Stimulated activated CD8-positive, alpha-beta memory T cell treated with anti-CD3 and anti-CD28 coated beads, Interleukin-15, amount 100 ng/mL, for 4 hours (primary cell): ENCODE measurements around the gene LYRM2.

ENCODE experiments used
- DNase-seq, 2 donors: peaks; one replicate each; pipeline ENCODE4 v3.0.0-alpha.2; 2020; ENCODE audit warnings: low read depth in 2 of 2

The LYRM2 gene

GRCh38 chr6:89555806-89556205, 82.7 kb downstream of the LYRM2 start:
- no peak for DNase-seq

DNA sequence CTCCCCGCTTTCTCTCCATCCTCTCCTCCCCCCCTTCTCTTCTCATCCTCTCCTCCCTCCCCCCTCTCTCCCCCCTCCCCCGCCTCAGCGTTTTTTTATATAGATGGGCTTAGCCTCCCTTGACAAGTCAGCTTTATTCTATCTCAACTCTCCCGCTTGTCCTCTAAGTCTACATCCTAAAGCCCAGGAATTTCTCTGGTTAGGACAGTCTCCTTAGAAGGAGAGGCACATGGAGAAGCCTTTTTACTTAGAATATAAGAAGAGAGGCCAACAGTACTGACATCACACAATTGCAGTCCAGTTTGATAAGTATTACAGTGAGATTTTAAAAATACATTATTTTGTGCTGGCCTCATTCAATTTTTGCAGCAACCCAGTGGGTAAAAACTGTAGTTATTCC, 83.5 kb downstream of the LYRM2 start:
- no peak for DNase-seq

DNA sequence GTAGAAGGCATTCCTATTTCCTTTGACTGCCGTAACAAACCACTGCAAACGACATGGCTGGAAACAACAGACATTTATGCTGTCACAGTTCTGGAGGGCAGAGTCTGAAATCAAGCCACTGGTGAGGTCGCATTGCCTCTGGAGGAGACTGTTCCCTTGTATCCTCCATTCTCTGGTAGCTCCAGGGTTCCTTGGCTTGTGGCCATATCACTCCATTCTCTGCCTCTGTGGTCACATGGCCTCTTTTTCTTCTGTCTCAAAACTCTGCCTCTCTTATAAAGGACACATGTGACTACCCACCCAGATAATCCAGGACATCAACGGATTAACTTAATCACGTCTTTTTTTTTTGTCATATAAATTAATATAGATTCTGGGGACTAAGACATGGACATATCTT, 84.4 kb downstream of the LYRM2 start:
- no peak for DNase-seq

DNA sequence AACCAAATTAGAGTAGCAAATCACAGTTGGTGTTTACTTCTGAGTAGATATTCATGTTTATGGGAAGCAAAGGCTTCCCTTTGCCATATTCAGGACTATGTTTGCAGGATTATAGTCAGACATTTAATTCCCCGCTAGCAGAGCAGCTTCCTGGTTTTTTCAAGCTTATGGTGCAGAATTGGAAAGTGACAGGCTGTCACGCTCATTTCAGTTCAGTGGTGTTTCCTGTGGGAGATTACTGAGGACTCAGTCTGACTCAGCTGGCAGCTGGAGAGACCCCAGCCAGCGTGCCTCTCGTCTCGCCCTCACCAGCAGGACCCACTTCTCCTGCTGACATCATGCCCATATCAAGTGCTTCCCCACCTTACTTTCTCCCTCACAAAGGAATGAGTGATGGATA, 85.1 kb downstream of the LYRM2 start:
- DNase-seq = no peak

DNA sequence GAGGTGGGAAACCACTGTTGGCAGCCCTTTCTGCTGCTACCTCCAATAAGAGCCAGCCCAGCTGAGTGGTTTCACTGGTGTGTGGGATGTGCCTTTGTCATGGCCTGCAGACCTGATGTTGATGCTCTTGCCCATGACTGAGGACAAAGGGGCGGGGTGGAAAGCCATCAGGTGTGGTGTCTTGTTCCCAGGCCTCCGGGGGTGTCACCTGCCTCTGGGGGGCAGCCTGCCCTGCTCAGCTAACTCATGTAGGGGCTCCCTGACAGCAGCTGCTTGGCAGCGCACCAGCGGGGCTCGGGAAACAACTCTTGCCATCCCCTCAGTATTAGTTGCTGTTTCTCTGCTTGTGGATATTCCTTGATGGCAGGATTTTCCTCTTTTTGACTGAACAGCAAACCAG, 91.3 kb downstream of the LYRM2 start:
- DNase-seq = no peak

- DNase-seq = no peak
These were observed 95.7 kb downstream of the LYRM2 start for GRCh38 chr6:89542866-89543265.

DNA sequence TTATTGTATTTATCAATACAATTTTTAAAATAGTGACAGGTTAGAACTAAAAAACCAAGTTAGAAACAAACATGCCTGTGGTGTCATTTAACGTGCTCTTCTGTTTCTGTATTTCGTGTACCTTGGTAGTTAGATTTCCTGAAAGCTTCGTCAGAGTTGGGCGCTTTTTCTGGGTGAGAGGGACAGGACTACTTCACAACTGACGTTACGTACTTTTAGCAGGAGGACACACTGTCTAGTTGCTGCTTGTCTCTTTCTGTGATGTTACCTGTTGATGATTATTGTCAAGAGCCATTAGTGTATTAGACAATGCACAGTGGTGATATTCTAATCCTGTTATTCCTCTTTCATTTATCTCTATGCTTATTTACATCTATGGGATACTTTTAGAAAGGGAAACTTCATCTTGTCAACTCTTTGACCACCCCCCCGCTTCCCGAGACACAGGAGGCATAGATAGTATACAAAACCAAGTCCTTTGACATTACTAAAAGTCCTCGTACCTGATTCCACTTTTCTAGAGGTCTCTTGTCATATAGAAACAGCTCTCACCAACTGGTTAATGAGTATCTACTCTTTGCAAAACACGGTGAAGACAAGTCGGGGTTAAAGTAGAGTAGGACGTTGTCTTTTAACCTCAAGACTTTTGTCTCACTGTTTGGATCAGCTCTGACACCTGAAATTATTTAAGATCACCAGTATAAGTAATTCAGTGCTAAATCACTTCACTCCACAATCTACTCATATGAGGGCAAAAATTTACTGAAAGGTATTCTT, 96.3 kb downstream of the LYRM2 start:
- no peak for DNase-seq

DNA sequence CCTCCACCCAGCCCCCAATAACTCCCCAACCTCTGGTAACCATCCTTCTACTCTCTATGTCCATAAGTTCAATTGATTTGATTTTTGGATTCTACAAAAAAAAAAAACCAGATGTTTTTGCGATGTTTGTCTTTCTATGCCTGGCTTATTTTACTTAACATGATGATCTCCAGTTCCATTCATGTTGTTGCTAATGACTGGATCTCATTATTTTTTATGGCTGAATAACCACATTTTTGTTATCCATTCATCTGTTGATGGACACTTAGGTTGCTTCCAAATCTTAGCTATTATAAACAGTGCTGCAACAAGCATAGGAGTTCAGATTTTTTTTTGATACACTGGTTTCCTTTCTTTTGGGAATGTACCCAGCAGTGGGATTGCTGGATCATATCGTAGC, 98.8 kb downstream of the LYRM2 start:
- DNase-seq = no peak

- DNase-seq = no peak
These were observed 102.3 kb downstream of the LYRM2 start for GRCh38 chr6:89536231-89536630.

GRCh38 chr6:89530982-89531381, 107.6 kb downstream of the LYRM2 start:
- DNase-seq = no peak

GRCh38 chr6:89528866-89529265, 109.7 kb downstream of the LYRM2 start:
- no peak for DNase-seq

GRCh38 chr6:89527634-89528033, 110.9 kb downstream of the LYRM2 start:
- no peak for DNase-seq

GRCh38 chr6:89526563-89526869, 112.0 kb downstream of the LYRM2 start:
- no peak for DNase-seq

- no peak for DNase-seq
These were observed 112.6 kb downstream of the LYRM2 start for GRCh38 chr6:89525786-89526562.

DNA sequence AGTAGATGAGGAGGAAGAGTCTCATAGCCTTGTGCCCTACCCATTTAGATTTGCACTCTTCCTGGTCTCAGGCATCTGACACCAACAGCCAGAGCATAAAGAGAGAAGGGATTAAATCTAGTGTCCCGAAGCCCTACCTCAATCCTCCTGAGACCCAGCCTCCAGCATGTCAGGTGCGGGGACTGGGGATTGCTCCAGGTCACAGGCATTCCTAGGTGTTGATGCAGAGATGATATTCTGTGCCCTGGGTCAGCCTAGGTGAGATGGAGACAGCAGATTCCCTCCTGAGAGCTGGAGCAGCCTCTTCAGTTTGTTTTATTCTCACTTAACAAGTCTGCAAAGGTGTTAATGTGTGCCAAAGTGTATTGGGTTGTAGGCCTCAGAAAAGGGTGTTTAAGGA, 115.8 kb downstream of the LYRM2 start:
- DNase-seq = no peak

- no peak for DNase-seq
These were observed 117.8 kb downstream of the LYRM2 start for GRCh38 chr6:89520736-89521135.

DNA sequence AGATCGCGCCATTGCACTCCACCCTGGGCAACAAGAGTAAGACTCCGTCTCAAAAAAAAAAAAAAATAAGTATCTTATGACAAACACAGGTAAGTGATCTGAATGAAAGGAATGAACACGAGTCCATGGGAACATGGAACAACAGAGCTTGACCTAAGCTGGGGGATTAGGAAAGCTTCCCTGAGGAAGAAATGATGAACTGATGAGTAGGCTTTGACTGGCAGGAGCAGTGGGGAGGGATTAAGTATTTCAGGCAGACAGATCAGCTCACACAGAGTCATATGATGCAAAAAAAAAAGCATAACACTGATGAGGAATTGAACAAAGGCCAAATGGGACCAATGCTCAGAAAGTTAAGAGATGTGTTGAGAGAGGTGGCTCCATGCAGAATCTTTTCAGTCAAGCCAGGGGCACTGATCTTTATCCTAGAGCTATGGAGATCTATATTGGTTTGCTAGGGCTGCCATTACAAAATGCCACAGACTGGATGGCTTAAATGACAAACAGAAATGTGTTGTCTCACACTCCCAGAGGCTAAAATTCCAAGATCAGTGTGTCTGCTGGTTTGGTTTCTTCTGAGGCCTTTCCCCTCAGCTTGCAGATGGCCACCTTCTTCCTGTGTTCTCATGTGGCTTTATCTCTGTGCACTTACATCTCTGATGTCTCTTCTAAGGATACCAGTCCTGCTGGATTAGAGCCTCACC, 120.0 kb downstream of the LYRM2 start:
- DNase-seq = no peak
